ENCODE measurements around the gene TSR3. TPM values are rescaled to one million over a fixed set of nuclear protein-coding genes. Genes with fewer than 3 reads are reported as not detected.

Gene TSR3
- total and polyA plus RNA-seq, 2 of the 13 experiments (the other 11 are each of a cell fraction or from before 2014, with no cell fraction given), result 24.2 to 51.0 TPM

DNA sequence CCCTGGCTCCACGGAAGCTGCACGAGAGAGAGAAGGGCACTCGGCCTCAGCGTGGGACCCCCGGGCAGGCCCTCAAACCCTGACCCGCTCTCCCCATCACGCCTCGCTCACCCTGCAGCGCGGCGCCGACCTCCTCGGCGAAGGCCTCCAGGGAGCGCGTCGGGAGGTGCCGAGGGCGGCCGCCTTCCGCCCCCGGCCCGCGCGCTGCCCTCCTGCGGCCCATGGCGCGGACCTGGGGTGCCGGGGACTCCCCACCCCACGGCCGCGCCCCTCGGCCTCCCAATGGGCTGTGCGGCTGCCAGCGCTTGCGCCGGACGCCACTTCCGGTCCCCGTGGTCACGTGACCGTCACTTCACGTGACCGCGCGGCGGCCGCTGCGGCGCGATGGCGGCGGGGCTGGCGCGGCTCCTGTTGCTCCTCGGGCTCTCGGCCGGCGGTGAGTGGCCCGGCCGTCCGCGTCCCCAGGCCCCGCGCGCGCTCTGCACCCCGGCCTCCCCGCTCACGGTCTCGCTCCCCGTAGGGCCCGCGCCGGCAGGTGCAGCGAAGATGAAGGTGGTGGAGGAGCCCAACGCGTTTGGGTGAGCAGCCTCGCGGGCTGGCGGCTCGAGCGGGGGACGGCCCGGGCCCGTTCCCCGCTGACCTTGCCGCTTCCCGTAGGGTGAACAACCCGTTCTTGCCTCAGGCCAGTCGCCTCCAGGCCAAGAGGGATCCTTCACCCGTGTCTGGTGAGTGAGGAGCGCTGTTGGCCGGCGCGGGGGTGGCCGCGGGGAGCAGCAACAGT is at the start of gene TSR3, which contains the start of gene GNPTG (continued):
- TF ChIP-seq ZSCAN21 (CRISPR knock-in tag; IDR thresholded peaks at IDR 0.05; ENCODE audit: borderline replicate concordance), result peak; percentile 52; the same call in 1 of the 2 replicates
- TF ChIP-seq, protein P1, sequence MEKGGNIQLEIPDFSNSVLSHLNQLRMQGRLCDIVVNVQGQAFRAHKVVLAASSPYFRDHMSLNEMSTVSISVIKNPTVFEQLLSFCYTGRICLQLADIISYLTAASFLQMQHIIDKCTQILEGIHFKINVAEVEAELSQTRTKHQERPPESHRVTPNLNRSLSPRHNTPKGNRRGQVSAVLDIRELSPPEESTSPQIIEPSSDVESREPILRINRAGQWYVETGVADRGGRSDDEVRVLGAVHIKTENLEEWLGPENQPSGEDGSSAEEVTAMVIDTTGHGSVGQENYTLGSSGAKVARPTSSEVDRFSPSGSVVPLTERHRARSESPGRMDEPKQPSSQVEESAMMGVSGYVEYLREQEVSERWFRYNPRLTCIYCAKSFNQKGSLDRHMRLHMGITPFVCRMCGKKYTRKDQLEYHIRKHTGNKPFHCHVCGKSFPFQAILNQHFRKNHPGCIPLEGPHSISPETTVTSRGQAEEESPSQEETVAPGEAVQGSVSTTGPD (CRISPR knock-in tag; IDR thresholded peaks at IDR 0.05), result no peak
- TF ChIP-seq AKAP8 (CRISPR knock-in tag; IDR thresholded peaks at IDR 0.05), result peak; percentile 46; the same call in 1 of the 2 replicates
- TF ChIP-seq NR1H2 (CRISPR knock-in tag; IDR thresholded peaks at IDR 0.05; ENCODE audit: borderline replicate concordance, low read depth), result no peak
- TF ChIP-seq, protein P2, sequence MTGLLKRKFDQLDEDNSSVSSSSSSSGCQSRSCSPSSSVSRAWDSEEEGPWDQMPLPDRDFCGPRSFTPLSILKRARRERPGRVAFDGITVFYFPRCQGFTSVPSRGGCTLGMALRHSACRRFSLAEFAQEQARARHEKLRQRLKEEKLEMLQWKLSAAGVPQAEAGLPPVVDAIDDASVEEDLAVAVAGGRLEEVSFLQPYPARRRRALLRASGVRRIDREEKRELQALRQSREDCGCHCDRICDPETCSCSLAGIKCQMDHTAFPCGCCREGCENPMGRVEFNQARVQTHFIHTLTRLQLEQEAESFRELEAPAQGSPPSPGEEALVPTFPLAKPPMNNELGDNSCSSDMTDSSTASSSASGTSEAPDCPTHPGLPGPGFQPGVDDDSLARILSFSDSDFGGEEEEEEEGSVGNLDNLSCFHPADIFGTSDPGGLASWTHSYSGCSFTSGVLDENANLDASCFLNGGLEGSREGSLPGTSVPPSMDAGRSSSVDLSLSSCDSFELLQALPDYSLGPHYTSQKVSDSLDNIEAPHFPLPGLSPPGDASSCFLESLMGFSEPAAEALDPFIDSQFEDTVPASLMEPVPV (CRISPR knock-in tag; IDR thresholded peaks at IDR 0.05), result no peak
- no peak for TF ChIP-seq NR3C1 (CRISPR knock-in tag; IDR thresholded peaks at IDR 0.05)
- no peak for TF ChIP-seq TCF7L2 (IDR thresholded peaks at IDR 0.05; ENCODE audit: low read depth, low read length)
- TF ChIP-seq HOXD1 (CRISPR knock-in tag; IDR thresholded peaks at IDR 0.05), result peak; percentile 87
- TF ChIP-seq, protein P3, sequence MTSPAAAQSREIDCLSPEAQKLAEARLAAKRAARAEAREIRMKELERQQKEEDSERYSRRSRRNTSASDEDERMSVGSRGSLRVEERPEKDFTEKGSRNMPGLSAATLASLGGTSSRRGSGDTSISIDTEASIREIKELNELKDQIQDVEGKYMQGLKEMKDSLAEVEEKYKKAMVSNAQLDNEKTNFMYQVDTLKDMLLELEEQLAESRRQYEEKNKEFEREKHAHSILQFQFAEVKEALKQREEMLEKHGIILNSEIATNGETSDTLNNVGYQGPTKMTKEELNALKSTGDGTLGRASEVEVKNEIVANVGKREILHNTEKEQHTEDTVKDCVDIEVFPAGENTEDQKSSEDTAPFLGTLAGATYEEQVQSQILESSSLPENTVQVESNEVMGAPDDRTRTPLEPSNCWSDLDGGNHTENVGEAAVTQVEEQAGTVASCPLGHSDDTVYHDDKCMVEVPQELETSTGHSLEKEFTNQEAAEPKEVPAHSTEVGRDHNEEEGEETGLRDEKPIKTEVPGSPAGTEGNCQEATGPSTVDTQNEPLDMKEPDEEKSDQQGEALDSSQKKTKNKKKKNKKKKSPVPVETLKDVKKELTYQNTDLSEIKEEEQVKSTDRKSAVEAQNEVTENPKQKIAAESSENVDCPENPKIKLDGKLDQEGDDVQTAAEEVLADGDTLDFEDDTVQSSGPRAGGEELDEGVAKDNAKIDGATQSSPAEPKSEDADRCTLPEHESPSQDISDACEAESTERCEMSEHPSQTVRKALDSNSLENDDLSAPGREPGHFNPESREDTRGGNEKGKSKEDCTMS (CRISPR knock-in tag; conservative IDR thresholded peaks at IDR 0.05), result no peak
- peak; percentile 23 for TF ChIP-seq ATF7-NPFF (CRISPR knock-in tag; IDR thresholded peaks at IDR 0.05; ENCODE audit: low read depth)
- TF ChIP-seq GABPB1 (CRISPR knock-in tag; IDR thresholded peaks at IDR 0.05), result peak; percentile 93
- TF ChIP-seq, protein P4, sequence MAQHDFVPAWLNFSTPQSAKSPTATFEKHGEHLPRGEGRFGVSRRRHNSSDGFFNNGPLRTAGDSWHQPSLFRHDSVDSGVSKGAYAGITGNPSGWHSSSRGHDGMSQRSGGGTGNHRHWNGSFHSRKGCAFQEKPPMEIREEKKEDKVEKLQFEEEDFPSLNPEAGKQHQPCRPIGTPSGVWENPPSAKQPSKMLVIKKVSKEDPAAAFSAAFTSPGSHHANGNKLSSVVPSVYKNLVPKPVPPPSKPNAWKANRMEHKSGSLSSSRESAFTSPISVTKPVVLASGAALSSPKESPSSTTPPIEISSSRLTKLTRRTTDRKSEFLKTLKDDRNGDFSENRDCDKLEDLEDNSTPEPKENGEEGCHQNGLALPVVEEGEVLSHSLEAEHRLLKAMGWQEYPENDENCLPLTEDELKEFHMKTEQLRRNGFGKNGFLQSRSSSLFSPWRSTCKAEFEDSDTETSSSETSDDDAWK (CRISPR knock-in tag; IDR thresholded peaks at IDR 0.05), result no peak
- no peak for TF ChIP-seq MZF1 (CRISPR knock-in tag; IDR thresholded peaks at IDR 0.05; ENCODE audit: borderline replicate concordance)
- TF ChIP-seq, protein P5, sequence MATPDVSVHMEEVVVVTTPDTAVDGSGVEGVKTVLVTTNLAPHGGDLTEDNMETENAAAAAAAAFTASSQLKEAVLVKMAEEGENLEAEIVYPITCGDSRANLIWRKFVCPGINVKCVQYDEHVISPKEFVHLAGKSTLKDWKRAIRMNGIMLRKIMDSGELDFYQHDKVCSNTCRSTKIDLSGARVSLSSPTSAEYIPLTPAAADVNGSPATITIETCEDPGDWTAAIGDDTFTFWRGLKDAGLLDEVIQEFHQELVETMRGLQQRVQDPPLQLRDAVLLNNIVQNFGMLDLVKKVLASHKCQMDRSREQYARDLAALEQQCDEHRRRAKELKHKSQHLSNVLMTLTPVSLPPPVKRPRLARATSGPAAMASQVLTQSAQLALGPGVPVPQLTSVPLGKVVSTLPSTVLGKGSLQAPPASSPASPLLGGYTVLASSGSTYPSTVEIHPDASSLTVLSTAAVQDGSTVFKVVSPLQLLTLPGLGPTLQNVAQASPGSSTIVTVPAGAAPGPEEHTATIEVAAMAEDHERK (CRISPR knock-in tag; IDR thresholded peaks at IDR 0.05; ENCODE audit: low read depth), result 0 out of 2 replicates have a peak, but pooled peaks have one; percentile 58
- peak; percentile 73 for TF ChIP-seq IRF2 (CRISPR knock-in tag; IDR thresholded peaks at IDR 0.05)
- TF ChIP-seq ZIK1 (CRISPR knock-in tag; IDR thresholded peaks at IDR 0.05; ENCODE audit: borderline replicate concordance, low read depth), result no peak
- TF ChIP-seq RNF2 (conservative IDR thresholded peaks at IDR 0.05; ENCODE audit: low read depth), result peak; percentile 58; the same call in 1 of the 2 replicates
- no peak for TF ChIP-seq ZNF891 (CRISPR knock-in tag; IDR thresholded peaks at IDR 0.05)
- no peak for TF ChIP-seq CCAR2 (optimal IDR thresholded peaks at IDR 0.05; ENCODE audit: low read depth, low read length)
